Heart left ventricle (tissue), 16 donors: ENCODE data around the gene SLC30A10. TPM values are rescaled to one million over a fixed set of nuclear protein-coding genes. Genes with fewer than 3 reads are reported as not detected.

Experiments used
- ATAC-seq, 4 donors: fragments of 200-7000 bp; cut with Tn5 transposase; one replicate each; pipeline ENCODE4 v1.9.1; 2020 to 2022; ENCODE audit warnings: moderate library complexity in 4 of 4, mild to moderate bottlenecking in 3 of 4, moderate number of reproducible peaks in 1 of 4
- DNase-seq, 5 donors: peaks; one replicate each; pipeline ENCODE4 v3.0.0-alpha.2; 2020
- H3K27ac ChIP-seq, 12 donors: fragments of 200-600 bp; sonication (generic) in 4 of 12; one replicate each; pipeline versions ENCODE4 v1.5.0 to v1.8.0; 2016 to 2022; ENCODE audit warnings: mild to moderate bottlenecking in 2 of 12
- H3K27me3 ChIP-seq, 9 donors: fragments of 200-600 bp; sonication (generic) in 2 of 9; one replicate each; pipeline versions ENCODE4 v1.5.1 to v1.8.0; 2016 to 2022; ENCODE audit warnings: mild to moderate bottlenecking in 3 of 9
- H3K36me3 ChIP-seq, 9 donors: fragments of 200-600 bp; sonication (generic) in 2 of 9; one replicate each; pipeline versions ENCODE4 v1.5.0 to v1.8.0; 2018 to 2022; ENCODE audit warnings: mild to moderate bottlenecking in 2 of 9
- H3K4me1 ChIP-seq, 12 donors: fragments of 200-600 bp; sonication (generic) in 4 of 12; one replicate each; pipeline versions ENCODE4 v1.5.0 to v1.8.0; 2016 to 2022; ENCODE audit warnings: mild to moderate bottlenecking in 3 of 12
- H3K4me3 ChIP-seq, 12 donors: fragments of 200-600 bp; sonication (generic) in 4 of 12; one replicate each; pipeline versions ENCODE4 v1.5.0 to v1.8.0; 2017 to 2022; ENCODE audit warnings: mild to moderate bottlenecking in 9 of 12, moderate library complexity in 4 of 12
- H3K9me3 ChIP-seq, 12 donors: fragments of 200-600 bp; sonication (generic) in 4 of 12; one replicate each; pipeline versions ENCODE4 v1.5.0 to v1.8.0; 2016 to 2022; ENCODE audit warnings: mild to moderate bottlenecking in 1 of 12
- POLR2A ChIP-seq, 2 donors: fragments of 450-650 bp; IDR thresholded peaks; one replicate each; pipeline ENCODE4 v1.6.1; 2017; ENCODE audit warnings: antibody characterized with exemption in 2 of 2, mild to moderate bottlenecking in 2 of 2, moderate library complexity in 2 of 2
- WGBS, 4 donors: extraction: QIAGEN DNeasy Blood & Tissue Kit in 2 of 4; methylation state at CpG; one replicate each; pipeline versions ENCODE4 v1.1.5 to v1.1.7; 2013 to 2018; 5-methylcytosine and 5-hydroxymethylcytosine counted together
- intact Hi-C, 10 donors: fragments of 100-400 bp; cut with DNase I; formaldehyde crosslinking; loops; one replicate each; pipeline versions ENCODE4 v1.11.1 to v1.14.2; 2022
- polyA plus RNA-seq, 2 donors: library from polyadenylated mRNA; stranded (reverse); fragments of 200-250 nt; gene quantifications; one replicate each; pipeline ENCODE4 v1.2.3, GENCODE V29; 2013
- total RNA-seq, 9 donors: library from RNA; depleted of rRNA in 2 of 9; stranded (reverse); fragments of >200 nt in 2 of 9; fragmentation: NEBNext Ultra II Directional in 3 of 9; extraction: Animal tissue kit (Norgen Biotek cat#: 25700) in 3 of 9; gene quantifications; one replicate each; pipeline versions ENCODE4 v1.1.0 to v1.2.4, GENCODE V29; 2016 to 2023
- TF ChIP-seq, protein P1 (sequence below), 12 donors: fragments of 200-600 bp; sonication (generic) in 4 of 12; IDR thresholded peaks; one replicate each; pipeline versions ENCODE4 v1.5.0 to v1.8.0; 2018 to 2022; ENCODE audit warnings: antibody characterized with exemption in 12 of 12, mild to moderate bottlenecking in 5 of 12
- donor health status: ischemic (EF 13 %, LVEDD 7.1; RV severe dilation, severe dysfunction).
- donor health status: healthy with polysubstance abuse.
- donor health status: DM: no; HTN: yes; CAD: no.
- donor health status: DM: no; HTN: no; CAD: no.
- donor health status: ischemic (EF 25% LVEDD 6.9; RV normal size, moderate dysfunction).
- donor health status: ischemic (EF 25% LVEDD 5.7; RV mildly dilated, moderate dysfunction).
- donor health status: healthy.
- donor health status: DM: yes; HTN: yes; CAD: no.
- donor health status: ischemic (EF 35%, LVEDD 5.7; RV mildly dilated, moderate dysfunction).
- donor health status: nonischemic (EF 11% LVEDD 7.7; RV severe dilation, severe dysfunction).
- donor health status: DM: yes; HTN: yes; CAD: no.
- donor health status: PGD.
- donor health status: ischemic (EF 29% LVEDD 5.4; RV normal size, mild dysfunction).
- donor health status: nonischemic (EF 23%, LVEDD 6.1; RV moderate dilation, normal function).

SLC30A10 gene
- total and polyA plus RNA-seq, 11 donors, result 0.08 to 0.55 (median 0.16) TPM; not detected in 6

GRCh38 chr1:219965285-219966070 lies 37.1 kb upstream of the SLC30A10 start:
- no peak for DNase-seq
- ATAC-seq, result no peak

DNA sequence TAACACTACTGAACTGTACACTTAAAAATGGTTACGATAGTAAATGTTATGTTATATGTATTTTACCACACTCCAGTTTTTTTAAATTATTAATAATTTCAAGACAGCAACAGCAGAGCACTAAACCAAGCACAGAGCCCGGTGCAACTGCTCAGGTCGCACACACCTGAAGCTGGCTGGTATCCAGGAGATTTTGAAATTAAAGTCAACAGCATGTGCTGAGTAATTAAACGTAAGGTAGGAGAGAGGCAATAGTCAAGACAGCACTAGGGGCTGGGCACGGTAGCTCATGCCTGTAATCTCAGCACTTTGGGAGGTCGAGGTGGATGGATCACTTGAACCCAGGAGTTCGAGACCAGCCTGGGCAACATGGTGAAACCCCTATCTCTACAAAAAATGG lies 35.1 kb upstream of the SLC30A10 start:
- WGBS, 4 donors, result 82 to 90% (median 84%) methylated on average over 7 of the region's 7 CpGs
- Histone ChIP-seq H3K4me1 (no peaks in the 10 kb centered on the region), H3K27me3 (no peaks in the 10 kb centered on the region), H3K9me3 (no peaks in the 10 kb centered on the region), H3K4me3 (no peak overlapping the region), H3K27ac (no peak overlapping the region), H3K36me3 (peaks cover 0 to 12% (median 7%) of the 10 kb centered on the region in 9 donors)
- intact Hi-C loops, result no loop called here
- TF ChIP-seq POLR2A (IDR thresholded peaks at IDR 0.05), result no peak
- TF ChIP-seq, protein P1, sequence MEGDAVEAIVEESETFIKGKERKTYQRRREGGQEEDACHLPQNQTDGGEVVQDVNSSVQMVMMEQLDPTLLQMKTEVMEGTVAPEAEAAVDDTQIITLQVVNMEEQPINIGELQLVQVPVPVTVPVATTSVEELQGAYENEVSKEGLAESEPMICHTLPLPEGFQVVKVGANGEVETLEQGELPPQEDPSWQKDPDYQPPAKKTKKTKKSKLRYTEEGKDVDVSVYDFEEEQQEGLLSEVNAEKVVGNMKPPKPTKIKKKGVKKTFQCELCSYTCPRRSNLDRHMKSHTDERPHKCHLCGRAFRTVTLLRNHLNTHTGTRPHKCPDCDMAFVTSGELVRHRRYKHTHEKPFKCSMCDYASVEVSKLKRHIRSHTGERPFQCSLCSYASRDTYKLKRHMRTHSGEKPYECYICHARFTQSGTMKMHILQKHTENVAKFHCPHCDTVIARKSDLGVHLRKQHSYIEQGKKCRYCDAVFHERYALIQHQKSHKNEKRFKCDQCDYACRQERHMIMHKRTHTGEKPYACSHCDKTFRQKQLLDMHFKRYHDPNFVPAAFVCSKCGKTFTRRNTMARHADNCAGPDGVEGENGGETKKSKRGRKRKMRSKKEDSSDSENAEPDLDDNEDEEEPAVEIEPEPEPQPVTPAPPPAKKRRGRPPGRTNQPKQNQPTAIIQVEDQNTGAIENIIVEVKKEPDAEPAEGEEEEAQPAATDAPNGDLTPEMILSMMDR (IDR thresholded peaks at IDR 0.05), result no peak
- no peak for ATAC-seq
- no peak for DNase-seq

More at GRCh38 chr1:219965285-219966070, 37.1 kb upstream of the SLC30A10 start:
- H3K4me1 ChIP-seq, result no peaks in the 10 kb centered on the region
- H3K36me3 ChIP-seq, result peaks cover 0 to 32% (median 28%) of the 10 kb centered on the region in 9 donors
- intact Hi-C loops, result no loop called here
- H3K9me3 ChIP-seq, result no peaks in the 10 kb centered on the region
- H3K27me3 ChIP-seq, result no peaks in the 10 kb centered on the region
- WGBS, 4 donors, result 84 to 86% (median 85%) methylated on average over 6 of the region's 6 CpGs
- no peak for TF ChIP-seq POLR2A (IDR thresholded peaks at IDR 0.05)
- TF ChIP-seq, protein P1 (IDR thresholded peaks at IDR 0.05), result no peak
- no peak overlapping the region for H3K27ac ChIP-seq
- no peak overlapping the region for H3K4me3 ChIP-seq

DNA sequence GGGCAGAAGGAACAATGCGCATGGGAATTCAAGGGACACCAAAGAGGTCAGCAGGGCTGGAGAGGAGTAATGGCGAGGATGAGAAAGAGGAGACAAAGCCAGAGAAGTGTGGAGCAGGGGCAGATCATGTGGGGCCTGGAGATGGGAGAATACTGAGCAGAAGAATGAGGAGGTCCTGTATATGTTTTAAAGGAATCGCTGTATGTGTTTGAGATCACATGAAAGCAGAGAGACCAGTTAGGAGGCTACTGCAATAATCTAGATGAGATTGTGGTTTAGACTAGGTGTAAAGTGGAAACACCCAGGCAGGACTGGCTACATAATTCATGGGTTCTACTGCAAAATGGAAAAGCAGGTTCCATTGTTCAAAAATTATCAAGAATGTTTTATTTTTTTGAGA lies 33.3 kb upstream of the SLC30A10 start:
- WGBS, 4 donors, result 85 to 90% (median 89%) methylated on average over 3 of the region's 3 CpGs
- no peaks in the 10 kb centered on the region for H3K36me3 ChIP-seq
- H3K9me3 ChIP-seq, result no peaks in the 10 kb centered on the region

DNA sequence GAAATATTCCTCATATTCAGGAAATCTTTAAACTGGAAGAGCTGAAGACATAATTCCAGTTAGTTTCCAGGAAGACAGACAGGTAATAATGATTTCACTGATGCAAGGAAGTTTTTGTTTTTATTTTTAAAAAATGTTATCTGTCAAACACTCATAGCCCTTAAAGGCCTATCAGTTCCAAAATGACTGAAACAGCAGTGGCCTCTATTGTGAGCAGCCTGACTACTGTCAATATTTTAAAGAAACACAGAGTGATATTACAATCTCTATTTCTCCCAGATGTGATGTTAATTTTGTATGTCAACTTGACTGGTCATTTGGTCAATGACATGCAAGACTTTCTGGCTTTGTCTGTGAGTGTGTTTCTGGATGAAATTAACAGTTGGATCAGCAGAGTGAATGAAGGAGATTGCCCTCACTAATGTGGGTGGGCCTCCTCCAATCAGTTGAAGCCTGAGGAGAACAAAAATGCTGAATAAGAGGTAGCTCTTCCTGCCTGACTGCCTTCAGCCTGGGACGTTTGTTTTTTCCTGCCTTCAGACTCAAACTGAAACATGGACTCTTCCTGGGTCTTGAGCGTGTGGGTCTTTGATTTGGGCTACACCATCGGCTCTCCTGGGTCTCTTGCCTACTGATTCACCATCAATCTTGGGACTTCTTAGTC lies 31.3 kb upstream of the SLC30A10 start:
- WGBS, 4 donors, result 68 to 74% (median 71%) methylated on average over 3 of the region's 3 CpGs
- H3K4me1 ChIP-seq, result no peaks in the 10 kb centered on the region
- TF ChIP-seq POLR2A (IDR thresholded peaks at IDR 0.05), result no peak
- TF ChIP-seq, protein P1 (IDR thresholded peaks at IDR 0.05), result no peak
- H3K27me3 ChIP-seq, result no peaks in the 10 kb centered on the region
- no peaks in the 10 kb centered on the region for H3K9me3 ChIP-seq
- DNase-seq, result no peak
- H3K36me3 ChIP-seq, result no peaks in the 10 kb centered on the region
- ATAC-seq, result no peak
- H3K4me3 ChIP-seq, result no peak overlapping the region
- no peak overlapping the region for H3K27ac ChIP-seq
- intact Hi-C loops, result no loop called here

More for the DNA sequence above, 33.3 kb upstream of the SLC30A10 start:
- ATAC-seq, result no peak
- no peak overlapping the region for H3K4me3 ChIP-seq
- no peaks in the 10 kb centered on the region for H3K27me3 ChIP-seq
- intact Hi-C loops, result no loop called here
- DNase-seq, result no peak
- H3K4me1 ChIP-seq, result no peaks in the 10 kb centered on the region
- H3K27ac ChIP-seq, result no peak overlapping the region
- TF ChIP-seq, protein P1 (IDR thresholded peaks at IDR 0.05), result no peak
- TF ChIP-seq POLR2A (IDR thresholded peaks at IDR 0.05), result no peak
